Activated CD8-positive, alpha-beta memory T cell treated with anti-CD3 and anti-CD28 coated beads for 36 hours (primary cell): ENCODE data around the gene TCAIM. TPM values are rescaled to one million over a fixed set of nuclear protein-coding genes. Genes with fewer than 3 reads are reported as not detected.
"Not testable (repeated sequence)": the region's sequence is repeated elsewhere in the genome, so short reads cannot be mapped to it uniquely, and the experiment has no call there.

ENCODE experiments used
- CTCF ChIA-PET: fragments of 350-600 bp; sonication (Branson Sonifier 250); formaldehyde crosslinking; loops from one replicate; lab custom pipeline; 2021; ENCODE audit warnings: antibody characterized with exemption; lab: Charles Lee
- POLR2A ChIA-PET: fragments of 350-600 bp; sonication (Branson Sonifier 250); formaldehyde crosslinking; loops from one replicate; lab custom pipeline; 2021; ENCODE audit warnings: antibody characterized with exemption; lab: Charles Lee
- total RNA-seq, 2 experiments: library from RNA; stranded (reverse); gene quantifications; one replicate each; pipeline ENCODE4 v1.2.3, GENCODE V29; 2021

TCAIM gene
- total RNA-seq, 2 experiments from 2014 or later, result 11.8 to 12.8 TPM

DNA sequence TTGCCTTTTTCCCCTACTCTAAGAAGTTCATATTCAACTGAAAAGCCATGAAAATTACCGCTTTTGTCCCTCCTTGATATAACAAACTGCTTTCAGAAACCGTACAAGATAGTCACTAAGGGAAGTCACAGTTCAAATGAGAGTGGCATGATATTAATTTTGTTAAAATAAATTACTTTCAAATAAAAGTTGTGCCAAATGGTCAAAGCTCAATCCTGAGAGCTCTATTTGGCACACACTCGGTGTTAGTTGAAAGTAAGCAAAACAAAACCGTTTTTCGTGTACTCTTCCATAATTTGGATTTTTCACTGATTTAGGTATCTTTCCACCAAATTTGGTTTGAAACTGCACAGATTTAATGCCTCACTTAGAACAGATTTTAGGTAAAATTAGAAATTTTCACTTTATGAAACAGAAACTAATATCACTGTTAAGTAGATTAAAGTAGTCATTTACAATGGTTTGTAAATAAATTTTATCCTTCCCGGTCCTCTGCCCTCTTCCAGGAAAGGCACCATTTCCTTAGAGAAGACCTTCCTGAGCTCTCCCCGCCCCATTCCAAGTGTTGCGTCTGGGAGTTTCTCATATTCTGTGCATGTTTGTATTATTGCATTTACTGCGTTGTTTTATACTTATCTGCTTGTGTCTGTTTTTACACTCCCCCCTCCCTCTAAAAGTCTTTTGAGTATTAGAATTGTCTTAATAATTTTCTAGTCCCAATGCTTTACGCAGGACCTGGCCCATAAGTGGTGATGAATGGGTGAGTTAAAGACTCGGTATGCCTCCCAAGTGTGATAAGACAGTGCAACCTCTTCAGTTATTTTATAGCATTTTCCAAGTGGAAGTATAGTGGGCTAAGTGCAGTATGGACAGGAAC, 853 bp downstream of the TCAIM start:
- CTCF ChIA-PET, result no interaction called here
- POLR2A ChIA-PET, result interaction anchor here (0.6 to 1.5 kb wide), 3 partner anchors 133 to 1685 kb away, joined by 3 to 4 read pairs (median 3); no protein-coding TSS in a partner anchor

DNA sequence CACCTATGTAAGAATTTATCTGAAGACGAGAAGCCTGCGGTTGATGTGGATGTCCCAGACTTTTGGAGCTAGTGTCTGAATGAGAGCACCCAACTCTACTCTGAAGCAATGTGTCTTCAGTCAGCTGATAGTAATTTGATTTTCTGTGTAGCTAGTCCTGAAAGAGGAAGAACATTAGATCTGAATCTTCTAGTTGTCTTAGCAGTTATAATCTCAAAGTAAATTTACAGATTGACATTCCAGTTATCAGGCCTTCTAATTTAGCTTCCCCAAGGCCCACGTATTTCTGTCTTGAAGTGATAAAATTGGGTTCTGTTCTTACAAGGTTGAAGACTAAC, 1.5 kb downstream of the TCAIM start:
- POLR2A ChIA-PET, result interaction anchor here (0.6 to 1.5 kb wide), 2 partner anchors 171 to 1686 kb away, joined by 3 to 4 read pairs; no protein-coding TSS in a partner anchor
- CTCF ChIA-PET, result no interaction called here

DNA sequence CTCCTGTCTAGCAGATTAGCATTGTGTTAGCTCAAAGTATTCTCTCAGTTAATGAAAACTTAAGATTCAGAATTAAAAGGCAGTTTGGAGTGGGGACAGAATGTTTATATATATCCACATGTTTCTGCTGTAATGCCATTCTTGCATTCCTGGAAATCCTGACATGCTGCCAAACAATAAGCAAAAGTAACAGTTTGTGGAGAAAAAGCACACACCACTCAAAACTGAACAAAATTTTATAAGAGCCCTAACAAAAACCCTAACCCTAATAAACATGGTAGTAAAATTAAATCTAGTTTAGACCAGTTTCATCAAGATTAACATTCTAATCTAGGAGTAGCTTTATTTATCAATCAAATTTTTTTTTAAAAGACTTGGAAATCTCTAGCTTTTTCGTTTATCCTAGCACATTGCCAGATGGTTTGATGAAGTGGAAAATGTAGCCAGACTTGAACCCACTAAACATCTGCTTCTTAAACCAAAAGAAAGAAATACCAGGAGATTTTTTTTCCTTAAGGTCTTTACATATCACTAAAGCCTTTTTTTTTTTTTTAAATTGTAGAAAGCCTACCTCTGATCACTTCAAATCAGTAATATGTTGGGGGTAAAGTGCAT, 3.7 kb downstream of the TCAIM start:
- CTCF ChIA-PET, result interaction anchor here (0.7 kb wide), 1 partner anchor 1154 kb away, joined by 3 read pairs; no protein-coding TSS in a partner anchor
- POLR2A ChIA-PET, result interaction anchor here (0.7 kb wide), 1 partner anchor 635 kb away, joined by 4 read pairs; no protein-coding TSS in a partner anchor

DNA sequence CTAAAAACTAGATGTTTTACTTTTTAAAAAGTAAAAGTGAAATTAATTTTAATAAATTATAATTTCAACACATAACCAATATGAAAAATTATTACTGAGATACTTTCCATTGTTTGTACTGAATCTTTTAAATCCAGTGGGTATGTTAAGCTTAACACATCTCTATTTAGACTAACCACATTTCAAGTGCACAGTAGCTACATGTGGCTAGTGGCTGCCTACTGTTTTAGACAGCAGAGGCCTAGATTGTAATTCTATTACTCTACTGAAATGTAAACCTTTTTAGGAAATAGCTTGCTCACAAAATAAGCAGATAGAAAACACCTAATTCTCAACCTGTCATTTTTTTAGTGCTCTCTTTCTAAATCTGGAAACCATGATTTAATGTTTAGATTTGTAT, 4.9 kb downstream of the TCAIM start:
- ChIA-PET POLR2A (no interaction called here), CTCF (interaction anchor here (0.6 kb wide), 1 partner anchor 28 kb away, joined by 3 read pairs; no protein-coding TSS in a partner anchor)

DNA sequence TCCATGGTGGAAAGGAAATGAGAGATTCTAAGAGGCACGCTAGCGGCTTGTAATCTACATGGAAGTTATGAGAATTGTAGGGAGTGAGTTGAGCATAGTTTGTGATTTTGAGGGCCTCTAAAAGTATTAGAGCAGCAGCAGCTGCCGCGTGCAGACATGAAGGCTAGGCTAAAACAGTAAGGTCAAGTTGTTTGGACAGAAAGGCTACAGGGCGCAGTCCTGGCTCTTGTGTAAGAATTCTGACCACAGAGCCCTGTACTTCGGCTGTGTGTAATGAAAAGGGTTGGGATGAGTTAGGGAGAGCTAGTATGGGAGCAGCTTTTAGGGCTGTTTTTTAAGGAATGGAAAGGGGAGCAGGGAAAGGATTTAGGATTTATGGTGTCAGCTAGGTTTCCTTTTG, 8.0 kb downstream of the TCAIM start:
- CTCF ChIA-PET, POLR2A ChIA-PET: not testable (repeated sequence)

DNA sequence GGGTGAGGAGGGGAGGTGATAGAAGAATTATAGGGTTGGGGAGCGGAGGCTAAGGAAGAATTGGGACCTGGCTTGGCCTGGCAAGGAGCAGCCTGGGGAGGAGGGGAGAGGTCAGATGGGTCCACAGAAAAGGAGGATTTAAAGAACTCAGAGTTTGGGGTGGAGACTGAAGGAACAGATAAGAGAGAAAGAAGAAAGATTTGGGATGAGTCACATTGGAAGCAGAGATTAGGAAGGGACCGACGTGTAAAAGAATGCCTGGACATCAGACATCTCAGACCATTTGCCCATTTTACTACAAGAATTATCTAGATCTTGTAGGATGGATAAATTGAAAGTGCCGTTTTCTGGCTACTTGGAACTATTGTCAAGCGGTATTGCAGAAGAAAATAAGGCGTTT, 10.4 kb downstream of the TCAIM start:
- POLR2A ChIA-PET, result no interaction called here
- CTCF ChIA-PET, result no interaction called here

DNA sequence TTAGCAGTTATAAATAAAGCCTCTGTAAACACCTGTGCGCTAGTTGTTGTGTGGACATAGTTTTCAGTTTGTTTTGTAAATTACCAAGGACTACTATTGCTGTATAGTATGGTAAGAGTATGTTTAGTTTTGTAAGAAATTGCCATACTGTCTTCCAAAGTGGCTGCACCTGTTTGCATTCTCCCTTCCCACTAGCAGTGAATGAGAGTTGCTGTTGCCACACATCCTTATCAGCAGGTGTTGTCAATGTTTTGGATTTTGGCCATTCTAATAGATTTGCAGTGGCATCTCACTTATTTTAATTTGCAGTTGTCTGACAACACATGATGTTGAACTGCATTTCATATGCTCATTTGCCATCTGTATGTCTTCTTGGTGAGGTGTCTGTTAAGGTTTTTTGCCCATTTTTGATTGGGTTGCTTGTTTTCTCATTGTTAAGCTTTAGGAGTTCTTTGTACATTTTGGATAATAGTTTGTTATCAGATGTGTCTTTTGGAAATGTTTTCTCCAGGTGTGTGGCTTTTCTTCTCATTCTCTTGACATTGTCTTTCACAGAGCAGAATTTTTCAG, 14.9 kb downstream of the TCAIM start:
- ChIA-PET CTCF (interaction anchor here (0.7 kb wide), 1 partner anchor 142 kb away, joined by 3 read pairs; no protein-coding TSS in a partner anchor), POLR2A (no interaction called here)

DNA sequence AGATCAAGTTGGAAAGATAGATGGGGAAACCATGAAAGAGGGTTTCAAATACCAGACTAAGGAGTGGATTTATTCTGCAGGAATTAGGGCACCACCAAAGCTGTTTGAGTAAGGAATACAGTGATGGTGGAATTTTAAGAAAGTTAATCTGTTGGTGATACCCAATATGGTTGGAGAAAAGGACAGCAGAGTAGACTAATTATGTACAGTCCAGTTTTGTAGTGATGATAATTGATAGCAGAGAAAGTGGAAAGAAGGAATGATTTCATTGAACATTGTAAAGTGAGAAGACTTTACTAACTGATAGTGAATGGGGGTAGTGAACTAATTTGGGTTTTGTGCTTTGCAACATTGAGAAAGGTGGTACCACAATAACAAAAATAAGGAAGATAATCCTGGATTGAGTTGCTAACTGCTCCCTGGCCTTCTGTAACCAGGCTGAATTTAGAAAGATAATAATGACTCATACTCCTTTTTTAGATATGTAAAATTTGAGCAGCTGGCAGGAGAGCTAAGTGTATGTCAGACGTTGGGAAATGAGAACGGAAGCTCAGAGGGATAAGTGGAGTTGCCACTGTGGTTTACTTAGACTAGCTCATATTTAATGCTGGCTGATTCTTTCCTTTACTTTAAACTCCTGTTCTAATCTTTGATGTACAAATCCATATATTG, 16.9 kb downstream of the TCAIM start:
- POLR2A ChIA-PET, result no interaction called here

DNA sequence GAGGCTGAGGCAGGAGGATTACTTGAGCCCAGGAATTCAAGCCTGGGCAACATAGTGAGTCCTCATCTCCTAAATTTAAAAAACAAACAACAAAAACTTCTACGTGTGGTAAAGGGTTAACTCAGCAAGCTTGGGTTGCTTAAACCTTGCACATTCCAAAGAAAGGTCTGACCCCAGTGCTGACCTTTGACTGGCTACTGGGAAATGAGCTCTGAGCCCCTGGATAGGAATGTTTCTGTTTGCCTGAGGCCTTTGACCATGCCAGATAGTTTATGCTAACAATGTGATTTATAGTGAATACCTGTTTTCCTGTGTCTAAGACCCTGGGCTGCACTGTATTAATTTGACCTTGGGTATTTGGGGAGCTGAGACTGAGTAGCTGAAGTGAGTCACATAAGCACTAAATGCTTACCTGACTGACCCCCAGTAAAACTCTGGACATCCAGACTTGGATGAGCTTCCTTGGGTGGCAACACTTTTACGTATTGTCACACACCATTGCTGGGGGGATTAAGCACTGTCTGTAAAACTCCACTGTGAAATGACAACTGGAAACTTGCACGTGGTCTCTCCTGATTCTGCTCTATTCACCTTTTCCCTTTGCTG, 20.7 kb downstream of the TCAIM start:
- CTCF ChIA-PET, result no interaction called here
- POLR2A ChIA-PET, result no interaction called here

More for the DNA sequence above, 16.9 kb downstream of the TCAIM start:
- CTCF ChIA-PET, result no interaction called here

DNA sequence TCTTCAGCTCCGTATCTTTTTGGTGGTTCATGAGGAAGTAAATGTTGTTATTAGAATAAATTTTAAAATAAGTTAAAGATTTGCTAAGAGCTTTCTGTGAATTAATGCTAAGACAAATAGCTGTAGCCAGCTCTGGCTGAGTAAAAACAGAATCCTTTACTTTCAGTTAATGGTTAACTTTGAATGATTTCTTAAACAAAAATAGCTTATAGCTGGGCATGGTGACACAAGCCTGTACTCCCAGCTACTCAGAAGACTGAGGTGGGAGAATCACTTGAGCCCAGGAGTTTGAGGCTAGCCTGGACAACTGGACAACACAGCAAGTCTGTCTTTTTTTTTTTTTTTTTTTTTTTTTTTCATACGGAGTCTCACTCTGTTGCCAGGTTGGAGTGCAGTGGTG, 25.0 kb downstream of the TCAIM start:
- POLR2A ChIA-PET, result interaction anchor here (0.6 to 0.7 kb wide), 2 partner anchors 52 to 152 kb away, joined by 3 to 7 read pairs; no protein-coding TSS in a partner anchor
- CTCF ChIA-PET, result interaction anchor here (0.7 kb wide), 2 partner anchors 424 to 553 kb away, joined by 3 to 4 read pairs; no protein-coding TSS in a partner anchor

DNA sequence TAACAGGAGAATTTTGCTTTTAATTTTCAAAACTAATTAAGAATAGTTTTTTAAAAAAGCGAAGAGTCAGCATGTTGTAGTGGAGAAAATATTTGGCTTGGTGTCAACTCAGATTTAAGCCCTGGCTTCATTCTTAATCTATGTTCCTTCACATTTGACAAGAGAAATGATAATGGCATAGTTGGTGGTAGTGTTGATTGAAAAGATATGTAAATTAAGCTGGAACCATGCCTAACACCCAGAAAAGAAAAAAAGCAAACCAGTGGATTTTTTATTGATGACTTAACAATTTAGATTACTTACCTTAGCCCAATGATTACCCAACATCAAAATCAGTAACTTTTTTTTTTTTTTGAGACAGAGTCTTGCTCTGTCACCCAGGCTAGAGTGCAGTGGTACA, 27.4 kb downstream of the TCAIM start:
- CTCF ChIA-PET, result no interaction called here
- POLR2A ChIA-PET, result no interaction called here

DNA sequence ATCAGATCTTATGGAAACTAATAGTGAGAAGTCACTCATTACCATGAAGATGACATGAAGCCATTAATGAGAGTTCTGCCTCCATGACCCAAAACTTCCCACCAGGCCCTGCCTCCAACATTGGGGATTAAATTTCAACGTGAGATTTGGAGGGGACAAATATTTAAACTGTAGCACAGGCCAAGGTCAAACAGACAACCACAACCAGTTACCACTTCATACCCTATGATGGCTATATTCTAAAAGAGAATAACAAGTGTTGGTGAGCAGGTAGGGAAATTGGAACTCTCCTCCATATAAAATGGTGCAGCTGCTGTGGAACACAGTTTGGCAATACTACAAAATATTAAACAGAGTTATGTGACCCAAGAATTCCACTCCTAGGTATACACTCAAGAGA, 36.9 kb downstream of the TCAIM start:
- CTCF ChIA-PET, result no interaction called here
- POLR2A ChIA-PET, result no interaction called here

DNA sequence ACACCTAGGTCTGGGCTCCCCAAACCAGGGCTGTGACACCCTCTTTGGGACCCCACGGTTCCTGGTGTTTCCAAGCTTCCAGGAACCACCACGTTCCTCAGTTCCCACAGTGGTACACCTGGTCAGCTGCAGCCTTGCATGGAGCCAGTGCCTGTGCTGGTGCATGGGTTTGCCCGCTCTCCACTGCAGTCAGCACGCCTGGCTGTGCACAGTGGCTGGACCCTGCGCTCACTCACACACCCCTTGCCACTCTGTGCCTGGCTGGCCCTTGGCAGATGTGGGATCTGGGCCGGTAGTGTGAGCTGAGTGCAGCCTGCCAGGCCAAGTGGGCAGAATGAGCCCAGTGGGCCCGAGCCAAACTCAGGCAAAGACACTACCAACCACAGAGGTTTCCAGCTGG, 48.8 kb downstream of the TCAIM start:
- ChIA-PET CTCF (no interaction called here), POLR2A (interaction anchor here (0.6 kb wide), 1 partner anchor 238 kb away, joined by 7 read pairs; no protein-coding TSS in a partner anchor)

DNA sequence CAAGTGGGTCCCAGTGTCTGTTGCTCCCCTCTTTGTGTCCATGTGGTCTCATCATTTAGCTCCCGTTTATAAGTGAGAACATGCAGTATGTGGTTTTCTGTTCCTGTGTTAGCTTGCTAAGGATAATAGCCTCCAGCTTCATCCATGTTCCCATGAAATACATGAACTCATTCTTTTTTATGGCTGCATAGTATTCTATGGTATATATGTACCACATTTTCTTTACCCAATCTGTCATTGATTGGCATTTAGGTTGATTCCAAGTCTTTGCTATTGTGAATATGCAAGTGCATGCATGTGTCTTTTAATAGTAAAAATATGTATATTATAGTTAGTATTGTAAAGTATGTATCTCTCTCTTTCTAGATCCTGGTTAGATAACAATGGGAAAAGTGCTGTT, 53.9 kb downstream of the TCAIM start:
- POLR2A ChIA-PET, result no interaction called here
- CTCF ChIA-PET, result no interaction called here

DNA sequence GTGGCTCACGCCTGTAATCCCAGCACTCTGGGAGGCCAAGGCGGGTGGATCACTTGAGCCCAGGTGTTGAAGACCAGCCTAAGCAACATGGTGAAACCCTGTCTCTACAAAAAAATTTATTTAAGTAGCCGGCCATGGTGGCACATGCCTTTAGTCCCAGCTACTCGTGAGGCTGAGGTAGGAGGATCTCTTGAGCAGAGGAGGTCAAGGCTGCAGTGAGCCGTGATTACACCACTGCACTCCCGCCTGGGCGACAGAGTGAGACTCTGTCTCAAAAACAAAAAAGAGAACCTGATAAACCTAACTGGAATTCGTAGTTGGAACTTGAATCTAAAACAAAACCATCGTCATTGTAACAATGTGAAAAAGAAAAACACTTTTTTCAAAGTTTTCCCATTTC, 57.1 kb downstream of the TCAIM start:
- CTCF ChIA-PET, result no interaction called here
- POLR2A ChIA-PET, result no interaction called here

DNA sequence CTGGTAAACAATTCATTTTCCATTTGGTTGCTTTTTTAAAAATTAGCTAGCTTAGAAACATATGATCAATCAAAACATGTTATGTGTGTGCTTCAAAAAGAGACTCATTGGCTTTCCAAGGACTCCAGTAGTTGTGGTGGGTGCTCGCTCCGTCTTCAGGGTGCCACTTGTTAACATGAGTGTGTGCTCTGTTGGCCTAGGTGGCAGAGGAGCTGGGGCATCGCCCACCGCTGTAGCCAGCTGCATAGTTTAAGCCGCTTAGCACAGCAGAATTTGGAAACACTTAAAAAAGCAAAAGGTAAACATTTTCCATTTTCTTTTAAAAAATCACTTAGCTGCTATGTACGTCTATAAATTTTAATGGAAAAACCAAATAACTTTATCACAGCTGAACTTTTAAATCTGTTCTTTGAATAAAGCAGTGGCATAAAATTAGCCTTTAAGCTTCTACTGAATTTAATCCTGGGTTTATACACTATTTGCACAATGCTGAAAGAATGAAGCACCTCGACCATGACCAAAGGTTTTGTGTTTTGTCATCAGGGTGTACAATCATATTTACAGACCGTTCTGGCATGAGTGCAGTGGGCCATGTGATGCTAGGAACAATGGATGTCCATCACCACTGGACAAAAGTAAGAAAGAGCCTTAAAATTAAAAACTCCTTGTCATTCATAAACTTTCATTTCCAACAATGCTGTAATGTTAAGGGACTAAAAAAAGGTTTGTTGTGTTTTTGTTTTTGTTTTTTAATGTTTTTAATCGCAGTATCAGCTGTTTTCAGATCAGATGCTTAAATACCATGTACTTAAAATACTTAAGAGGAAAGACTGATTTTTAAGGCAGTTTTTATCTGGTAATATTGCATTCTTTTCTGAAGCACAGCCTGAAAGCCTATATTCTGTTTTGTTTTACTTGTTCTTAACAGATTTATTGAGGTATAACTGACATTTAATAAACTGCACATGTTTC, 57.9 kb downstream of the TCAIM start:
- ChIA-PET CTCF (no interaction called here), POLR2A (no interaction called here)

DNA sequence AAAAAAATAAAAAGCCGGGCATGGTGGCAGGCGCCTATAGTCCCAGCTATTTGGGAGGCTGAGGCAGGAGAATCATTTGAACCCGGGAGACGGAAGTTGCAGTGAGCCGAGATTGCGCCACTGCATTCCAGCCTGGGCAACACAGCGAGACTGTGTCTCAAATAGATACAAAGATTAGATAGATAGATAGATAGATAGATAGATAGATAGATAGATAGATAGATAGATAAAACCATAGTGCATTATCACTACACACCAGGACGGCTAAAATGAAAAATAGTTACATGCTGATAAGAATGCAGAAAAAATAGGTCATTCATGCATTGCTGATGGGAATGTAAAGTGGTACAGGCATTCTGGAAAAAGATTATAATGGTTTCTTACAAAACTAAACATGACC, 59.7 kb downstream of the TCAIM start:
- CTCF ChIA-PET, POLR2A ChIA-PET: not testable (repeated sequence)

DNA sequence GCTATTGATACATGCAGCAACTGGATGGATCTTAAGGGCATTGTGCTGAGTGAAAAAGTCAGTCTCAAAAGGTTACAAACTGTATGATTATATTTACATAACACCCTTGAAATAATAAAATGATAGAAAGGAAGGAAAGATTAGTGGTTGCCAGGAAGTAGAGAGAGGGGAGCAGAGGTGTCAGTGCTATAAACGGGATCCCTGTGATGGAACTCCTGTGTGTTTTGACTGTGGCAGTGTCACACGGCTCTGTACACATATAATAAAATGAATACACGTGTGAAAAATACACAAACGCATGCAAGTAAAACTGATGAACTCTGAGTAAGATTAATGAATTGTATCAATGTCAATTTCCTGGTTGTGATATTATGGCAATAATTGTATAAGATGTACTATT, 60.3 kb downstream of the TCAIM start:
- CTCF ChIA-PET, result no interaction called here
- POLR2A ChIA-PET, result no interaction called here
